CD14-positive monocyte (primary cell): ENCODE measurements around the gene COPG2. TPM values are rescaled to one million over a fixed set of nuclear protein-coding genes. Genes with fewer than 3 reads are reported as not detected.
"Not testable (repeated sequence)": the region's sequence is repeated elsewhere in the genome, so short reads cannot be mapped to it uniquely, and the experiment has no call there.

ENCODE experiments used
- DNase-seq, 3 donors: peaks; one replicate each; pipeline ENCODE4 v3.0.0-alpha.2; 2011 to 2022
- H2AFZ ChIP-seq: 2 replicates; pipeline ENCODE4 v1.6.0; 2012; ENCODE audit warnings: mild to moderate bottlenecking, low read depth, low read length, inconsistent platforms; ENCODE audit not compliant: insufficient read depth, poor library complexity, severe bottlenecking
- H3K27ac ChIP-seq, 2 donors: 1 replicate in 1 of 2; 2 replicates in 1 of 2; pipeline ENCODE4 v1.5.1; 2012 to 2013; ENCODE audit warnings: low read length in 2 of 2, control low read depth in 1 of 2, inconsistent platforms in 1 of 2, low read depth in 1 of 2, mild to moderate bottlenecking in 1 of 2
- H3K27me3 ChIP-seq, 2 donors: one replicate each; pipeline versions ENCODE4 v1.6.0 to v1.6.1; 2011 to 2013; ENCODE audit warnings: low read length in 2 of 2; ENCODE audit not compliant: control insufficient read depth in 2 of 2, insufficient read depth in 2 of 2
- H3K36me3 ChIP-seq, 2 donors: replicated peaks in 1 of 2; 1 replicate in 1 of 2; 2 replicates in 1 of 2; pipeline versions ENCODE4 v1.5.1 to v1.6.1; 2012 to 2013; ENCODE audit warnings: low read length in 2 of 2, control low read depth in 1 of 2, inconsistent platforms in 1 of 2, mild to moderate bottlenecking in 1 of 2; ENCODE audit not compliant: insufficient read depth in 2 of 2, control insufficient read depth in 1 of 2
- H3K4me1 ChIP-seq, 2 donors: 1 replicate in 1 of 2; 2 replicates in 1 of 2; pipeline versions ENCODE4 v1.5.1 to v1.6.1; 2012 to 2013; ENCODE audit warnings: low read length in 2 of 2, control low read depth in 1 of 2, inconsistent platforms in 1 of 2, mild to moderate bottlenecking in 1 of 2, moderate library complexity in 1 of 2; ENCODE audit not compliant: insufficient read depth in 2 of 2, control insufficient read depth in 1 of 2
- H3K4me2 ChIP-seq: replicated peaks from 2 replicates; pipeline ENCODE3; 2012; ENCODE audit warnings: low read length, moderate library complexity, mild to moderate bottlenecking; ENCODE audit not compliant: poor library complexity, severe bottlenecking; ENCODE audit errors: extremely low read depth
- H3K4me3 ChIP-seq, 3 experiments: fragments of 200-600 bp in 1 of 3; sonication (generic) in 1 of 3; replicated peaks in 1 of 3; 1 replicate in 2 of 3; 2 replicates in 1 of 3; pipeline ENCODE4 v1.5.1; 2011 to 2013; ENCODE audit warnings: low read length in 3 of 3, mild to moderate bottlenecking in 3 of 3, control low read depth in 2 of 3, low read depth in 2 of 3, inconsistent platforms in 1 of 3, moderate library complexity in 1 of 3
- H3K79me2 ChIP-seq: 2 replicates; pipeline ENCODE4 v1.6.0; 2012; ENCODE audit warnings: mild to moderate bottlenecking, control low read depth, inconsistent platforms, low read length, moderate library complexity; ENCODE audit not compliant: insufficient read depth
- H3K9ac ChIP-seq: 2 replicates; pipeline ENCODE4 v1.6.0; 2017; ENCODE audit warnings: low read length, mild to moderate bottlenecking; ENCODE audit not compliant: insufficient read depth, poor library complexity, severe bottlenecking
- H3K9me3 ChIP-seq, 2 donors: replicated peaks in 1 of 2; 1 replicate in 1 of 2; 2 replicates in 1 of 2; pipeline versions ENCODE4 v1.5.1 to v1.6.1; 2012 to 2013; ENCODE audit warnings: low read length in 2 of 2, control low read depth in 1 of 2; ENCODE audit not compliant: control insufficient read depth in 1 of 2, insufficient read depth in 1 of 2
- H4K20me1 ChIP-seq: 2 replicates; pipeline ENCODE4 v1.6.0; 2012; ENCODE audit warnings: mild to moderate bottlenecking, low read length, control low read depth, moderate library complexity; ENCODE audit not compliant: insufficient read depth
- H3K27ac Mint-ChIP-seq, 7 donors: one replicate each; pipeline ENCODE4 v1.8.0; 2020; ENCODE audit warnings: mild to moderate bottlenecking in 7 of 7, mixed read lengths in 7 of 7, moderate library complexity in 6 of 7, inconsistent platforms in 2 of 7
- H3K27me3 Mint-ChIP-seq, 3 donors: one replicate each; pipeline ENCODE4 v1.8.0; 2021 to 2022; ENCODE audit warnings: low read depth in 3 of 3, mild to moderate bottlenecking in 3 of 3, mixed read lengths in 3 of 3, moderate library complexity in 3 of 3, inconsistent platforms in 1 of 3
- H3K36me3 Mint-ChIP-seq, 2 donors: one replicate each; pipeline ENCODE4 v1.8.0; 2020; ENCODE audit warnings: mixed read lengths in 2 of 2, inconsistent platforms in 1 of 2, mild to moderate bottlenecking in 1 of 2
- H3K4me1 Mint-ChIP-seq: one replicate; pipeline ENCODE4 v1.8.0; 2020; ENCODE audit warnings: mild to moderate bottlenecking, mixed read lengths
- H3K4me3 Mint-ChIP-seq, 2 donors: one replicate each; pipeline ENCODE4 v1.8.0; 2020; ENCODE audit warnings: mild to moderate bottlenecking in 2 of 2, mixed read lengths in 2 of 2, moderate library complexity in 1 of 2
- H3K9me3 Mint-ChIP-seq, 7 donors: one replicate each; pipeline ENCODE4 v1.8.0; 2020 to 2022; ENCODE audit warnings: mixed read lengths in 7 of 7, mild to moderate bottlenecking in 6 of 7, moderate library complexity in 6 of 7, inconsistent platforms in 2 of 7
- CTCF ChIP-seq: fragments of 200-600 bp; IDR thresholded peaks from one replicate; pipeline ENCODE4 v1.8.0; 2022; ENCODE audit warnings: antibody characterized with exemption, mild to moderate bottlenecking
- WGBS: methylation state at CpG from one replicate; pipeline ENCODE4 v1.1.5; 2013; ENCODE audit warnings: missing lambda C conversion rate; ENCODE audit not compliant: insufficient coverage; 5-methylcytosine and 5-hydroxymethylcytosine counted together
- intact Hi-C, 2 donors: fragments of 100-400 bp; cut with micrococcal nuclease; formaldehyde crosslinking; loops; one replicate each; pipeline versions ENCODE4 v1.15.0 to v1.15.1; 2023
- polyA plus RNA-seq, 3 donors: library from polyadenylated mRNA; depleted of rRNA in 1 of 3; unstranded in 2 of 3; stranded (reverse) in 1 of 3; fragments of 300-500 nt in 2 of 3; fragments of >200 nt in 1 of 3; fragmentation: Illumina TruSeq in 2 of 3; gene quantifications; 1 replicate in 2 of 3; 2 replicates in 1 of 3; pipeline ENCODE4 v1.2.3, GENCODE V29; 2012 to 2021

Gene COPG2
- polyA plus RNA-seq, 3 donors: 2.7 to 10.3 (median 9.6) TPM

GRCh38 chr7:130513447-130513846 is 155.1 kb downstream of the COPG2 start:
- no peaks in the 10 kb centered on the region for H3K27me3 Mint-ChIP-seq
- H3K4me1 Mint-ChIP-seq: no peaks in the 10 kb centered on the region
- no peak overlapping the region for H3K4me3 ChIP-seq
- H3K4me3 Mint-ChIP-seq: no peak overlapping the region
- intact Hi-C loops: no loop called here
- H3K27ac Mint-ChIP-seq: no peak overlapping the region
- H3K4me2 ChIP-seq: no peak overlapping the region
- no peaks in the 10 kb centered on the region for H3K27me3 ChIP-seq
- H3K79me2 ChIP-seq: no peaks in the 10 kb centered on the region
- no peaks in the 10 kb centered on the region for H3K9me3 ChIP-seq
- no peak for DNase-seq
- H3K36me3 Mint-ChIP-seq: peaks cover 4 to 5% of the 10 kb centered on the region in 2 donors
- H3K4me1 ChIP-seq: no peaks in the 10 kb centered on the region
- H3K36me3 ChIP-seq: peaks cover 0 to 37% of the 10 kb centered on the region in 2 donors
- no peak overlapping the region for H3K27ac ChIP-seq
- H2AFZ ChIP-seq: no peak overlapping the region
- no peaks in the 10 kb centered on the region for H3K9me3 Mint-ChIP-seq
- H3K9ac ChIP-seq: no peak overlapping the region
- no peaks in the 10 kb centered on the region for H4K20me1 ChIP-seq
- WGBS: 100% methylated on average over 1 of the region's 1 CpG
- no peak for TF ChIP-seq CTCF

GRCh38 chr7:130512038-130512437 is 156.5 kb downstream of the COPG2 start:
- H3K27ac ChIP-seq, H3K27me3 Mint-ChIP-seq, H3K27me3 ChIP-seq, H3K79me2 ChIP-seq, intact Hi-C loops, H3K9ac ChIP-seq, H3K4me1 Mint-ChIP-seq, H2AFZ ChIP-seq, H3K4me3 ChIP-seq, H3K4me3 Mint-ChIP-seq, H3K27ac Mint-ChIP-seq, DNase-seq, H3K9me3 Mint-ChIP-seq, H4K20me1 ChIP-seq, H3K4me1 ChIP-seq, H3K4me2 ChIP-seq, H3K9me3 ChIP-seq: not testable (repeated sequence)
- WGBS: no CpG with 5 or more reads among the region's 3 CpGs
- H3K36me3 ChIP-seq: peaks cover 8 to 51% of the 10 kb centered on the region in 2 donors
- peaks cover 18% of the 10 kb centered on the region in 2 donors for H3K36me3 Mint-ChIP-seq
